ENCODE data around the gene AGBL4. TPM values are rescaled to one million over a fixed set of nuclear protein-coding genes. Genes with fewer than 3 reads are reported as not detected.

AGBL4 gene
- total and polyA plus RNA-seq, 2 of the 4 experiments (the other 2 are of a cell fraction) = not detected

DNA sequence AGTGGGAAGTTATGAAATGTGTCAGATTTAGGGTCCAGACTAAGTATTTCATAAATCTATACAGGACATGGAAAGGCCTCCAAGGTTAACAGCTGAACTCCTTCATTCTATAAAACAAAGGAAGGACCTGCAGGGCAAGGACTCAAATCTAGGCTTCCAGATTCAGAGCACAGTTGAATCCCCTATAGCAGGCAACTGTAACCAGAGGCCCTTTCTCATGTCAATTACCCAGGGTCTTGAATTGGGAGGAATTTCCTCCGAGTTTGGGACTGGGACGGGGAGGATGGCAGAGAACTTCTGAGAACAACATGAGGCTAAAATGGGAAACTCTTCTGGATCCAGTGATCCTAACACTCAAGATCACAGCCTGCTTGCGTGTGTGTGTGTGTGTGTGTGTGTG lies 1134.1 kb downstream of the AGBL4 start:
- Histone ChIP-seq H3K27me3 (ENCODE audit: control insufficient read depth, insufficient read depth, low read length) (no peaks in the 10 kb centered on the region), H2BK5ac (ENCODE audit: low read depth, low read length, poor library complexity, severe bottlenecking) (no peak overlapping the region), H3K27ac (ENCODE audit: insufficient read depth, low read length) (no peak overlapping the region), H3K36me3 (ENCODE audit: control insufficient read depth, insufficient read depth, low read length) (no peaks in the 10 kb centered on the region), H2AK9ac (replicated peaks; ENCODE audit: low read depth, low read length, poor library complexity) (no peak overlapping the region), H3K14ac (replicated peaks; ENCODE audit: low read depth, low read length) (no peak overlapping the region), H3K23ac (ENCODE audit: low read depth, low read length) (no peak overlapping the region), H3K56ac (ENCODE audit: extremely low read depth, insufficient read depth, low read length) (no peak overlapping the region), H3K4me2 (ENCODE audit: low read depth, low read length) (no peak overlapping the region), H3K9ac (ENCODE audit: low read depth, low read length) (no peak overlapping the region), H3K9me3 (ENCODE audit: control insufficient read depth, insufficient read depth, low read length) (peaks cover 10% of the 10 kb centered on the region; the same call in 1 of the 2 replicates), H4K20me1 (ENCODE audit: insufficient read depth, low read length) (no peaks in the 10 kb centered on the region), H2AFZ (replicated peaks; ENCODE audit: low read length, poor library complexity) (no peak overlapping the region), H4K8ac (ENCODE audit: low read depth in 2 of 2, low read length in 2 of 2) (no peak overlapping the region), H3K18ac (ENCODE audit: low read depth, low read length) (no peak overlapping the region), H2BK15ac (ENCODE audit: low read depth, low read length) (no peak overlapping the region), H2AK5ac (ENCODE audit: low read depth, low read length) (no peak overlapping the region), H2BK20ac (ENCODE audit: low read depth, low read length) (no peak overlapping the region), H3K9me1 (ENCODE audit: insufficient read depth, low read length) (no peaks in the 10 kb centered on the region), H3K79me1 (ENCODE audit: low read depth in 1 of 2, low read length in 2 of 2) (no peaks in the 10 kb centered on the region), H2BK120ac (ENCODE audit: low read depth, low read length) (no peak overlapping the region), H4K5ac (ENCODE audit: low read depth, low read length) (no peak overlapping the region), H3K4me3 (ENCODE audit: insufficient read depth, low read depth, low read length) (no peak overlapping the region), H3K4ac (ENCODE audit: low read depth, low read length) (no peak overlapping the region), H3K4me1 (ENCODE audit: control insufficient read depth, insufficient read depth, low read length) (no peaks in the 10 kb centered on the region), H4K91ac (ENCODE audit: insufficient read depth, low read depth, low read length) (no peak overlapping the region)
- intact Hi-C loops (cut with micrococcal nuclease) = no loop called here
- CTCF ChIA-PET = no interaction called here
- in situ Hi-C loops (cut with MboI; ENCODE audit: low sequenced_read_pairs) = no loop called here
- POLR2A ChIA-PET (ENCODE audit: unreplicated experiment) = no interaction called here
- BruUV-seq (replicated peaks) = no TSS peak
- TF ChIP-seq MAZ (IDR thresholded peaks at IDR 0.05; ENCODE audit: borderline replicate concordance, low read depth, low read length) = no peak
- no peak for TF ChIP-seq CHD1 (IDR thresholded peaks at IDR 0.05; ENCODE audit: low read depth, low read length)
- TF ChIP-seq MAFK (IDR thresholded peaks at IDR 0.05; ENCODE audit: low read depth, low read length) = no peak
- TF ChIP-seq, protein P1, sequence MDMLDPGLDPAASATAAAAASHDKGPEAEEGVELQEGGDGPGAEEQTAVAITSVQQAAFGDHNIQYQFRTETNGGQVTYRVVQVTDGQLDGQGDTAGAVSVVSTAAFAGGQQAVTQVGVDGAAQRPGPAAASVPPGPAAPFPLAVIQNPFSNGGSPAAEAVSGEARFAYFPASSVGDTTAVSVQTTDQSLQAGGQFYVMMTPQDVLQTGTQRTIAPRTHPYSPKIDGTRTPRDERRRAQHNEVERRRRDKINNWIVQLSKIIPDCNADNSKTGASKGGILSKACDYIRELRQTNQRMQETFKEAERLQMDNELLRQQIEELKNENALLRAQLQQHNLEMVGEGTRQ (IDR thresholded peaks at IDR 0.05; ENCODE audit: low read depth, low read length) = no peak
- no peak for TF ChIP-seq POLR2A (IDR thresholded peaks at IDR 0.05; ENCODE audit: low read depth, low read length)
- TF ChIP-seq MXI1 (IDR thresholded peaks at IDR 0.05; ENCODE audit: borderline replicate concordance, low read depth, low read length) = no peak
- TF ChIP-seq CEBPB (IDR thresholded peaks at IDR 0.05; ENCODE audit: low read depth, low read length) = no peak
- TF ChIP-seq RFX5 (IDR thresholded peaks at IDR 0.05; ENCODE audit: low read depth, low read length) = no peak
- TF ChIP-seq, protein P2, sequence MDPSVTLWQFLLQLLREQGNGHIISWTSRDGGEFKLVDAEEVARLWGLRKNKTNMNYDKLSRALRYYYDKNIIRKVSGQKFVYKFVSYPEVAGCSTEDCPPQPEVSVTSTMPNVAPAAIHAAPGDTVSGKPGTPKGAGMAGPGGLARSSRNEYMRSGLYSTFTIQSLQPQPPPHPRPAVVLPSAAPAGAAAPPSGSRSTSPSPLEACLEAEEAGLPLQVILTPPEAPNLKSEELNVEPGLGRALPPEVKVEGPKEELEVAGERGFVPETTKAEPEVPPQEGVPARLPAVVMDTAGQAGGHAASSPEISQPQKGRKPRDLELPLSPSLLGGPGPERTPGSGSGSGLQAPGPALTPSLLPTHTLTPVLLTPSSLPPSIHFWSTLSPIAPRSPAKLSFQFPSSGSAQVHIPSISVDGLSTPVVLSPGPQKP (IDR thresholded peaks at IDR 0.05; ENCODE audit: borderline replicate concordance, low read depth, low read length) = no peak
- no peak for TF ChIP-seq RCOR1 (IDR thresholded peaks at IDR 0.05; ENCODE audit: insufficient replicate concordance, low read length)
- dilution Hi-C loops (cut with HindIII; ENCODE audit: low sequenced_read_pairs, unreplicated experiment) = no loop called here
- DNase-seq (no peak), ATAC-seq (ENCODE audit: low read depth) (no peak)
- WGBS, 2 experiments (ENCODE audit: extremely low coverage in 2 of 2, insufficient read length in 1 of 2) = no CpG with 5 or more reads among the region's 3 CpGs
